ENCODE measurements around the gene TMEM120A.

DNA sequence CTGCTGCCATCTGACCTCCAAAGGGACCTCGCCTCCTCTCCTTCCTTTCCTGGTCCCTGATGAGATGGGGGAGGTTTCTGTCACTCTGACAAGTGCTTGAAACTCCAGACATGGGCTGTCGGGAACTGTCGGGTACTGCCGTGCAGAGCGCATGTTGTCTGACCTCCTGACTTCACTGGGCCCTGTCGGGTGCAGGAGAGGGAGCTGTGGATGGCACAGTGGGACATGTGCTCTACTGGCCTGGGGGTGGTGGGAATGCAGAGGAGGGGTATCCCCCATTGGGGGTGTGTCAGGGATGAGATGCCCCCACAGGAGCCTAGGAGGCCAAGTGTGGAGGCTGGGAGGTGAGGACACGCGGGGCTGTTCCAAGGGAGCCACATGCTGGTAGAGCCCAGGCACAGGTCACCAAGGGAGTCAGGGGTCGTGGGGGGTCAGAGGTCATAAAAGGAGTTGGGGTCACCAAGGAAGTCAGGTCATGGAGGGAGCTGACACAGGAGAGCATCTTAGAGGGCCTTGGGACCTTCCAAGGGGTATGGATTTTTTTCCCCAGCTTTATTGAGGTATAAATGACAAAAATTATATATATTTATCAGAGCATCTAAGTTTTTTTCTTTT is 30.9 kb downstream of the TMEM120A start:
- TF ChIP-seq, protein P1, sequence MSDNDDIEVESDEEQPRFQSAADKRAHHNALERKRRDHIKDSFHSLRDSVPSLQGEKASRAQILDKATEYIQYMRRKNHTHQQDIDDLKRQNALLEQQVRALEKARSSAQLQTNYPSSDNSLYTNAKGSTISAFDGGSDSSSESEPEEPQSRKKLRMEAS (IDR thresholded peaks at IDR 0.05; ENCODE audit: low read depth): no peak
- TF ChIP-seq MEF2A (IDR thresholded peaks at IDR 0.05; ENCODE audit: borderline replicate concordance, low read depth) (no peak), EP300 (IDR thresholded peaks at IDR 0.05; ENCODE audit: borderline replicate concordance in 1 of 2, low read depth in 1 of 2, low read length in 1 of 2) (no peak), SIN3A (IDR thresholded peaks at IDR 0.05; ENCODE audit: borderline replicate concordance, low read depth, low read length) (no peak), CTCF (IDR thresholded peaks at IDR 0.05) (no peak), SMC3 (IDR thresholded peaks at IDR 0.05; ENCODE audit: low read depth, low read length) (no peak), POLR2AphosphoS5 (IDR thresholded peaks at IDR 0.05; ENCODE audit: low read depth, low read length) (no peak), TCF12 (IDR thresholded peaks at IDR 0.05) (no peak), TEAD4 (IDR thresholded peaks at IDR 0.05; ENCODE audit: borderline replicate concordance, insufficient read depth) (no peak)
- TF ChIP-seq, protein P2, sequence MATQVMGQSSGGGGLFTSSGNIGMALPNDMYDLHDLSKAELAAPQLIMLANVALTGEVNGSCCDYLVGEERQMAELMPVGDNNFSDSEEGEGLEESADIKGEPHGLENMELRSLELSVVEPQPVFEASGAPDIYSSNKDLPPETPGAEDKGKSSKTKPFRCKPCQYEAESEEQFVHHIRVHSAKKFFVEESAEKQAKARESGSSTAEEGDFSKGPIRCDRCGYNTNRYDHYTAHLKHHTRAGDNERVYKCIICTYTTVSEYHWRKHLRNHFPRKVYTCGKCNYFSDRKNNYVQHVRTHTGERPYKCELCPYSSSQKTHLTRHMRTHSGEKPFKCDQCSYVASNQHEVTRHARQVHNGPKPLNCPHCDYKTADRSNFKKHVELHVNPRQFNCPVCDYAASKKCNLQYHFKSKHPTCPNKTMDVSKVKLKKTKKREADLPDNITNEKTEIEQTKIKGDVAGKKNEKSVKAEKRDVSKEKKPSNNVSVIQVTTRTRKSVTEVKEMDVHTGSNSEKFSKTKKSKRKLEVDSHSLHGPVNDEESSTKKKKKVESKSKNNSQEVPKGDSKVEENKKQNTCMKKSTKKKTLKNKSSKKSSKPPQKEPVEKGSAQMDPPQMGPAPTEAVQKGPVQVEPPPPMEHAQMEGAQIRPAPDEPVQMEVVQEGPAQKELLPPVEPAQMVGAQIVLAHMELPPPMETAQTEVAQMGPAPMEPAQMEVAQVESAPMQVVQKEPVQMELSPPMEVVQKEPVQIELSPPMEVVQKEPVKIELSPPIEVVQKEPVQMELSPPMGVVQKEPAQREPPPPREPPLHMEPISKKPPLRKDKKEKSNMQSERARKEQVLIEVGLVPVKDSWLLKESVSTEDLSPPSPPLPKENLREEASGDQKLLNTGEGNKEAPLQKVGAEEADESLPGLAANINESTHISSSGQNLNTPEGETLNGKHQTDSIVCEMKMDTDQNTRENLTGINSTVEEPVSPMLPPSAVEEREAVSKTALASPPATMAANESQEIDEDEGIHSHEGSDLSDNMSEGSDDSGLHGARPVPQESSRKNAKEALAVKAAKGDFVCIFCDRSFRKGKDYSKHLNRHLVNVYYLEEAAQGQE (IDR thresholded peaks at IDR 0.05; ENCODE audit: low read depth, low read length): no peak

Data from SK-N-SH (cell line).